IPS-NIHi7 (cell line): Measurements from ENCODE around the gene GYG2.

Source experiments
- DNase-seq: peaks from one replicate; pipeline ENCODE4 v3.0.0; 2012; ENCODE audit warnings: mixed read lengths; ENCODE audit errors: extremely low spot score

GYG2 gene

DNA sequence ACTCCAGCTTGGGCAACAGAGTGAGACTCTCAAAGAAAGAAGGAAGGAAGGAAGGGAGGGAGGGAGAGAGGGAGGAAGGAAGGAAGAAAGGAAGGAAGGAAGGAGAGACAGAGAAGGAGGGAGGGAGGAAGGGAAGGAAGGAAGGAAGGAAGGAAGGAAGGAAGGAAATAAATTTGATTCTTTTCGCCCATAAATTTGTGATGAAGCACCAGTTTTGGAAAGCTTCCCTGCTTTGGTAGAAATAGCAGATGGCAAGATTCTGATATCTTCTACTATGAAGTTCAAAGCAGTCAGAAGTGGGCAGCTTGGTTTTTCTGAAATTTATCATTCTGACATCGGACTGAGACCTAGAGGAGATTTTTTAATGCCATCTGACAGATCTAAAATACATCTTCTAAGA lies 11.7 kb upstream of the GYG2 start:
- no peak for DNase-seq

DNA sequence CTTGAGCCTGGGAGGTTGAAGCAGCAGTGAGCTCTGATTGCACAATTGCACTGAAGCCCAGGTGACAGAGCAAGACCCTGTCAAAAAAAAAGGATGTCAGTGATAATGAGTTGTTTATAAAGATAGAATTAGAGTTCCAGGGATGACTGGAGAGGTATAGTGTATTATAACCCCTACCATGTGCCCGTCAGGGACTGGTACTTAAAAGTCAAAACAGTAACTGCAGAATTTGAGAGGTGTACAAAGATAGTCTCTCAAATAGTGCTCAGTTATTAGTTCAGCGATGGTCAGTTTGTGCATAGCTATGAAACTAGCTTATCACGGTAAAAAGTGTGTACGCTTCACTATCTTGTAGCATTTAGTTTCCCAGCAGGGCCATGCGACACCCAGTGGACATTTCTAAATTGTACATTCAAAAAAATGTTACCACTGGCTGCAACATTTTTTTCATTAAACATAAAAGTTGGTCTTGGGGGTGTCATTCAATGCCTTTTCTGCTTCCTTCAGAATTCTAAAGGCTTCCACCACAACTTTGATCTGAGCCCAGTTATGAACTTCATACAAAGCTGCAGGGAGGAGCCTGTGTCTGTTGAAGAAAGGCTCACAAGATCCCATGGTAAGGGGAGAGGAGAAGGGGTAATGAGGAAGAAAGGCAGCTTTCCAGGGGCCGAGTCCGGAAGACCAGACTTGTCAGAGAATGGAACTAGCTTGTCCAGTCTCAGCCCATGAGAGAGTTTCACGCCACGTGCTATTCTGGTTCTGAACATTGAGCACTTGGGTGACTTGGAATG lies 9.2 kb upstream of the GYG2 start:
- no peak for DNase-seq

DNA sequence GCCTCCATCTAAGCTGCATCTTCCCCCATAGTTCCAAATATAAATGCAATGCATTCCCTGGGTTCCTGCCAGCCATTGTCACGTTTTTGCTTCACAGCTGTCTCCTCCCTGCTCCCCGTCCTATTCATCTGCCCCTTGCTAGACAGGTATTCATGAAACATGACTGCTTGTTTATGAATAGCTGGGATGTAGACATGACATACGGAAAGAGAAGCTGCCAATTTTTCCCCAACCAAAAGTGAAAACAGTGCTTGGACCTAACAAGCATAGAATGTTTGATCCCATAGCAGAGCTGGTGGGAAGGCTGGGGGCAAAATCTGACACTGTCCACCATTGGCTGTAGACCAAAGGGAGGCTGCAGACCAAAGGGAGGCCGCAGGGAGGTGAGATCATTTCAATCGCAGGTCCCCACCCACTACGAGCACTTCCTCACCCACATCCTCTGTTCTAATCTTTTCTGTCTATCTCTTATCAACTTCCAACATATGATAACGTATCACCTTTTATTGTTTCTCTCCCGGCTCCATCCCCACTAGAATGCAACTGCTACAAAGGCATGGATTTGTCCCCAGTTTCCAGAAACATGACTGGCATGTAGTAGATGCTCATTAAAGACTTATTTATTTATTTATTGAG lies 8.5 kb upstream of the GYG2 start:
- DNase-seq, result no peak

DNA sequence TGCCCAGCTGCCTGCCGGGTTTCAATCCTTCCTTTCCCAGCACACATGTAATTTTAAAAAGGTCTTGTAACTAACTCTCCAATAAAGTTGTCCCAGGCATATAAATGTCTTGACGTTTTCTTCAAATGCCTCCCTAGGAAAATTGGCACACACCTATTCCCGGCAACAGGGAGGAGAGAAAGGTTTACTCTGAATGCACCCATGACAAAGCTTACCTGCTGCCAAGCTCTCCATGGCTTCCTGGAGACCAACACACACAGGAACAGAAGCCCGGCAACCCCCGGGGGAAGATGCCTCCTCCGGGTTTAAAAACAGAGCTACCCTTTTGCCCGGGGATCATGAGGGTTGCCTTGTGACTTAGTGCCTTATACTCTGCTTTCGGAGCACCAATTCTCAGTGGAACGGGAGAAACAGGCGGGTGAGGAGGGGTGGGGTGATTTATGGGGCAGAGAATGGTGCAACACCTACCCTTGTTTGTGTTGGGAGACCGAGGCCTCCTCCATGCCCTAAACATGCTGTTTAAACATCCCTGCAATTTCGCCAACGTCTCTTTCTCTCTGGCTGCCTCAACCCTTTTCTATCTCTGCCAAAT lies 4.8 kb upstream of the GYG2 start:
- no peak for DNase-seq

DNA sequence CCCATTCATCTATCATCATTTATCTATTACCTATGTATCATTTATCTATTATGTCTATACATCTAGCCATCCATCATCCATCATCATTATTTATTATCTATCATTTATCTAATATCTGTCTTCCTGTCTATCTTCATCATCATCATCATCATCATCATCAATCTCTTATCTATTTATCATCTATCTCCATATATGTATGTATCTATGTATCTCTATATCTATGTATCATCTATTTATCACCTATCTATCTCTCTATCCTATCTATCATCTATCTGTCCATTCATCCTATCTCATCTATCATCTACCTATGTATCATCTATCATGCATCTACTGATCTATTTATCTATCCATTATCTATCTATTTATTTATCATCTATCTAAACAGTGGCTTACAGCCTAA lies 3.8 kb upstream of the GYG2 start:
- DNase-seq, result no peak

DNA sequence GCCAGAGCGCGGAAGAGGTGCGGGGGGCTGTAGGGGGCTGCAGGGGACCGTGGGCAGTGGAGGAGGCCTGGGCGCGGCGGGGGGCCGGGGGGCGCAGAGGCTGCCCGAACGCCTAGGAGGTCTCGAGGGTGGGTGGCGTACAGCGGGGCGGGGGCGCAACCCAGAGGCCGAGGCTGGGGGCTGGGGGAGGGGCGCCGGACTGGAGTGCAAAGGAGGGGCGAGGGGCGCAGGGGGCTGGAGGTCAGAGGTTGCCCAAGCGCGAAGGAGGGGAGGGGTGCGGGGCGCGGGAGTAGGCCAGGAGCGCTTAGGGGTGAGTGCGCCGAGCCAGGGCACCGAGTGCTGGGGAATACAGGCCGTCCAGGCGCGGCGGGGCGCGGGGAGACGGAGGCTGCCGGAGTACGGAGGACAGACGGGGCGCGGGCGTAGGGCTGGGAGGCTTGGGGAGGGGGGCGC lies 255 bp downstream of the GYG2 start:
- peak; percentile 69 for DNase-seq

DNA sequence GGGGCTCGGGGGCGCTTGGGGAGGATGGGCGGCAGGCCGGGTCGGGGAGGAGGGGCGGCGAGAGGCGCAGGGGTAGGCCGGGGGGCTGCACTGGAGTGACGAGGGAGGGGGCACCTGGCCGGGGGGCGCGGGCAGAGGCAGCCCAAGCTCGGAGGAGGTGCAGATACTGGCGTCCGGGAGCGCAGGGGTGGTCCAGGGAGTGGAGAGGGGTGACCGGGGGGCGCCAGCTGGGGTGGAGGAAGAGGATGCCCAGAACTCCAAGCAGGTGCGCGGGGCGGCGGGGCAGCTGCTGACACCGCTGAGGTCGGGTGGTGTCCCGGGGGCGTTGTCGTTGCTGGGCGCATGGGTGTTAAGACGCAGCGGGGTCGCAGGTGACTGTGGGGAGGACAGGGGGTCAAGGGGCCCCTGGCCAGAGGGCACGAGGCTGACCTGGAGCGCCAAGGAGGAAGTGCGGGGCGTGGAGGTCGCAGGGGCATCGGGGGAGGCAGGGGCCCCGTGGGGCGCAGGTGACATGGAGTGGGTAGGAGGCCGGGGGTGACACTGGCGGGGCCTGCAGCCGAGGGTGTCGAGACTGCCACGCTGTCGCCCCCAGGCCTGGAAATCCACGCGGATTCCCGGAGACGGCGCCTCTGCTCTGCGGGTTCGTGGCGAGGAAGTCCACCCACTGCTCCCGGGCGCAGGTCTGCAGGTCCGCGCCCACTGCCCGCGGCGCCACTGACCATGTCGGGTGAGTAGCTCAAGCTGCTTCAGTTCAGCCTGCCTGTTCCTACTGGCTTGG lies 928 bp downstream of the GYG2 start:
- DNase-seq, result no peak

DNA sequence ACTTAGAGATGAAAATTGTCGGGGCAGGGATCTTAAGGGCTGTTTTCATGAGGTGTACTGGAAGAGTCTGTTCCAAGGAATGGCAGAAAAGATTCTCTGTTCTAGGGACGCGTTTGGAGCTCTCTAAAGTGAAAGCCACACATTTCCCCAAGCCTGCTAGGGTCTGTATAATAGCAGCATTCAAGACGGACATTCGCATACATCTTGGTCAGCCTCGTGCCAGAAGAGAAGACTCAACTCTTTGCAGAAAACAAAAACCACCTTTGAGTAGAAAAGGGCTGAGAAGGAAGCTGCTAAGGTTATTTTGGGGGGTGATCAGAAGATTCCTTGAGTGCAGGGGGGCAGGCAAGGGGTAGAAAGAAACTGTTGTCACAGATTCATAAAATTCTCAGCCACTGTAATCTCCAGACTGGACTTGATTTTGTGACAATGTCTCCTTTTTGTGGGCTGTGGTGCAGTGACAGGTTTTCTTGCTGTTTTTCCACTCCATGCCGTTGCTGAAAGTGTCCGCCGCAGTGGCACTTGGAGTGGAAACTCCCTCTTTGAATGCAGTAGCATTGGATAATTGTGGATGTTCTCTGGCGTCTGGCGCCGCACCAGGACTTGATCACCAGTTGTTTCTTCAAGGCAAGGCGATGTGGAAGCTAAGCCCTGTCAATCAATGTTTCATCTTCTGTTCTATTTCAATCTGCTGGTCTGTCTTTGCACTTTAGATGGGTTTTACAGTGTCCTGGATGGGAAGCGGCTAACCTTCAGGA lies 2.9 kb downstream of the GYG2 start:
- no peak for DNase-seq

DNA sequence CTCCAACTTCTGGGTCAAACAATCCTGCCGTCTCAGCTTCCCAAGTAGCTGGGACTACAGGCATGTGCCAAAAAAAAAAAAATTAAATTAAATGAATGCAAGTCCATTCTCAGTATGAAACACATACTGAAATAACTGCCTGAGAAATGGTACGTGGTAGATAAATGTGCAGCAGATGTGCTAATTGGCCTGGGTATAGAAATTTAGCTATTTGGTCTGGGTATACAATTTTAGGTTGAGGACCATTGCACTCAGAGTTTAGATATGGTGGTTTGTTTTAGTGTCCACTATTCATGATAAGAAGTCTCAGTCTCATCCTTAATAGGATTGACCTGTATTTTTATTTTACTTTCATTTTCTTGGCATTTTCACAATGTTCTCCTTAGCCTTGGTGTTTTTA lies 9.2 kb downstream of the GYG2 start:
- DNase-seq, result no peak

DNA sequence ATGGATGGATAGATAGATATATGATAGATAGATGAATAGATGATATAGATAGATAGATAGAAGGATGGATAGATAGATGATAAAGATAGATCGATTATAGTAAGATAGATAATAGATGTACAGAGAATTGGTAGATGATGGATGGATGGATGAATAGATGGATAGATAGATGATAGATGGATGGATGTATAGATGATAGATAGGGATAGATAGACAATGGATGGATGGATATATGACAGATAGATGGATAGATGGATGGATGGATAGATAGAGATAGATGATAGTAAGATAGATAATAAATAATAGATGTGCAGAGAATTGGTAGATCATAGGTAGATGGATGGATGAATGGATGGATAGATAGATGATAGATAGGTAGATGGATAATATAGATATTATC lies 12.2 kb downstream of the GYG2 start:
- DNase-seq, result no peak

DNA sequence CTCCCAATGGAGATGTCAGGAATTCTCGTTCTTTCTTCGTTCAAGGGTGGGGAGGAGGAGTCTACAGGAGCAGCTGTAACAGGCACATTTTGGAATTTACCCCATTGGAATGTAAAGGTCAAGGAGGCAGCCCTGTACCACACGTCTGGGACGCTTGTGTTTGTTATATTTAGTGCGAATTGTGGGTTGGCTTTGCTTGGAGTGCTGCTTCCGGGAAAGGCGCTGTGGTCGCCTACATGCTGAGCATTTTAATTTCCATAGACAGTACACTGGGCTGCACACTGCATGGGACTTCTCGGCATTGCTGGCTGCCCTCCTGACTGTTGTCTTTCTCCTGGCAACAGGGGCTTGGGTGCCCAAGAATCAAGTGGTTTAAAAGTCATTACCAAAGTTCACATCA lies 12.8 kb downstream of the GYG2 start:
- DNase-seq, result no peak

DNA sequence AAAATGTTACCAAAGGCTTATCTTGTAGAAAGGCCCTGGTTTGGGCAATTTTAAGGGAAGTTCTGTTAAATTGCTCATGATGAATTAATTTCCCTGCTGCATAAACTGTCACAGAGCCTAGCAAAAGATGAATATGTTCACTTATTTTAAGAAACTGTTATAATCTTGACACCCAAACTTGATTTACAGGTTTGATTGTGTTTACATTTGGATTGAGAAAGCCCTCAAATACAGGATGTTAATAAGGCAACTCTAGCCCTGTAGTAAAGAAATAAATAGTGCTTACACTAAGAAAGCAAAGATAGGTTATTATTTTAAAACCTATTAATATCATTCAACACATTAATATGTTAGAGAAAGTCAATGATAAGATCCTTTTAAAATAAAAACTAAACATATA lies 18.3 kb downstream of the GYG2 start:
- DNase-seq, result no peak

DNA sequence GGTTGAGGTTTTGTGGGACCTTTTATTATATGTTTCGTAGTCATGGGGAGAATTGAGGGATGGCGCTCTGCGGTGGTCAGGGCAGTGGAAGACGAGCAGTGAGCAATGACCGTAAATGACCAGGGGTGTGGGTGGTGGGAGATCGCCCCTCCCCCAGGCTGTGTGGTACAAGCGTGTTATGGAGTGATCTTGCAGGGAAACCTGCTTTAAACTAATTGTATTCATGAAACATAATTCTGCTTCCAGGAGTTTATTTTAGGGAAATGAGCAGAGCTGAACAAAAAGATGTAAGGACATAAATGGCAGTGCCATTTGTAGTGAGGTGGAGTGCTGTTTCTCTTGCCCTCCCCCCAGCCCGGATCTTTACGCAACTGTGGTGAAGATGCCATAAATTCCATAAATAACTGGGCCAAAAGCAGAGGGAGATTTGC lies 20.2 kb downstream of the GYG2 start:
- DNase-seq, result no peak

DNA sequence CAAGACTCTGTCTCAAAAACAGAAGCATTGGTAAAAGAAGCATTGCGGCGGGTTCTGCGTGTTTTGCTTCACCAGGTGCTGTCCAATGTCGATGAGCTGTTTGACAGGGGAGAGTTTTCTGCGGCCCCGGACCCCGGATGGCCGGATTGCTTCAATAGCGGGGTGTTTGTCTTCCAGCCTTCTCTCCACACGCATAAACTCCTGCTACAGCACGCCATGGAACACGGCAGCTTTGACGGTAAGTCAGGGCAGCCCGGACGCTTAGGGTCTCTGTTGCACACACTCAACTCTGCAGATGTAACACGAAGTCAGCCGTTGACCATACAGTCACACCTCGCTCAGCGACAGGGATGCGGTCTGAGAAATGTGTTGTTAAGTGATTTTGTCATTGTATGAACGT lies 26.2 kb downstream of the GYG2 start:
- no peak for DNase-seq

DNA sequence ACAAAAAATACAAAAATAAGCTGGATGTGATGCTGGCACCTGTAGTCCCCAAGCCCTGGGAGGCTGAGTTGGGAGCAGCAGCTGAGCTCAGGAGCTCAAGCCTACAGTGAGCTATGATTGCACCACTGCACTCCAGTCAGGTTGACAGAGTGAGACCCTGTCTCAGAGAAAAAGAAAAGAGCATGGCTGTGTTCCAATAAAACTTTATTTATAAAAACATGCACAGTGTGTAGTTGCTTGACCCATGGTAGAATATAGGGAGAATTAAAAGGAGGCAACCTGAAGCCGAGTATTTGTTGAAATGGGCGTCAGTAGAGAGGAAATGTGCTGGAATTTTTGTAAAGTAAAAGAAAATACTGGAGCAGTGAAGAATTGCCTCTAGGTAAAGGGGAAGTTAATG lies 27.0 kb downstream of the GYG2 start:
- no peak for DNase-seq

DNA sequence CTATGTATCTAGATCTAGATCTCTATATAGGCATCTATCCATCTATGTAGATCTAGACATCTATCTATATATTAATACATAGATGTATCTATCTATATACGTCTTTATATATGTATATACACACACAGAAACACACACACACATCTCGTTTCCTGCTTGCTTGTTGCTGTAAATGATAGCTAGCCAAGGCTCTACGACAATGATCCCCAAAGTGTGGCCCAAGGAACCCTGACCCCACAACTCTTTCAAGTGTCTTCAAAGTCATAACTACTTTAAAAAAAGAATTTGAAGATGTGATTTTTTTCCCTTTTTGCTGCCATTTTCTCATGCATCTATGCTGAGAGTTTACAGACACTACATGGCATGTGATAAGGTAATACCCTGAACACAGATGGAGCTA lies 28.8 kb downstream of the GYG2 start:
- no peak for DNase-seq

DNA sequence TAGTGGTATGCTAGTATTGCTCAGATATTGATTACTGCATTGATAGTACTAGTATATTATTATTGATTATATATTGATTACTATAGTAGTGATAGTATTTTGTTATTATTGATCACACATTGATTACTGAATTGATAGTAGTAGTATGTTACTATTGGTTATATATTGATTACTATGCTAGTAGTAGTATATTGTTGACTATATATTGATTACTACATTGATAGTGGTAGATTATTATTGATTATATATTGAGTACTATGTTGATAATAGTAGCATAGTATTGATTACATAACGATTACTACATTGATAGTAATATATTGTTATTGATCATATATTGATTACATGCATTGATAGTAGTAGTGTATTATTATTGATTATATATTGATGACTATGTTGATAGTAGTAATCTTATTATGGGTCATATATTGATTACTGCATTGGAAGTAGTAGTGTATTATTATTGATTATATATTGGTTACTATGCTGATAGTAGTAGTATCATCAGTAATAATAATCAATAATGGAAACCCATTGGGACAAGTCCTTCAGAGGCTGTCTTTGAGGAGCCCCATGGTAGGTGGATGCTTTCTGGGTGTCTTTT lies 30.6 kb downstream of the GYG2 start:
- DNase-seq, result no peak

DNA sequence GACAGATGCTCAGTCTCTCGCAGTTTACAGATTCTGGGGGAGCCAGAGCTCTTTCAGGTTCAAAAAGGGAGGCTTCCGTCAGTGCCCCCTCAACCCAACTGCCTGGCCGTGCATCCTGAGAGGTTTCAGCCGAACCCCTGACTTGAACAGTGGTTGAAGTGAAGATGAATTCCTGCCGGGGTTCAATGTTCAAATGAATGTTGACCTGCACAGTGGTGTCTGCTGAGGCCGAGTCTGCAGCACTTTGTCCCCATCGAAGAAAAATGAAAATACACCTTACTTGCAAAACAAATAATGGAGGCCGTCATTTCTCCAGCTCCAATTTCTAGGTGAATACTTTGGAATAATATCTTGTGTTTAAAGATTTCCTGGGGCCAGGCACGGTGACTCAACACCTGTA lies 33.7 kb downstream of the GYG2 start:
- no peak for DNase-seq

DNA sequence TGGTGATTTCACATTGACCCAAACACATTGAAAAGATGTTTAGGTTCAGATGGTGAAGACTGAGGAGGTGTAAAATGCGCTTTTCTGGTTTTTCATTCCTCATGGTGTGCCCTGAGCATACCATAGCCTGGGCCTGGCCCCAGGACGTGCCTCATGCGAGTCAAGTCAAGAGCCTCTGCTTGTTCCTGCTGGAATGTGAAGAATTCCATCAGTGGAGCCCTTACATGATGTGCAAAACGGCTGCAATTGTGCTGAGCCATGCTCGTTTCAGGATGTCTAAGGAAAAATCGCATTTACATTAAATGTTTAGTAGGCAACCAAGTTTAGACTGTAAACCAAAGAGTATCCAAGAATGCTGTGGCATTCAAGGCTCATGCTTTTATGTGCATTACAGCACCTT lies 34.9 kb downstream of the GYG2 start:
- peak; percentile 54 for DNase-seq

DNA sequence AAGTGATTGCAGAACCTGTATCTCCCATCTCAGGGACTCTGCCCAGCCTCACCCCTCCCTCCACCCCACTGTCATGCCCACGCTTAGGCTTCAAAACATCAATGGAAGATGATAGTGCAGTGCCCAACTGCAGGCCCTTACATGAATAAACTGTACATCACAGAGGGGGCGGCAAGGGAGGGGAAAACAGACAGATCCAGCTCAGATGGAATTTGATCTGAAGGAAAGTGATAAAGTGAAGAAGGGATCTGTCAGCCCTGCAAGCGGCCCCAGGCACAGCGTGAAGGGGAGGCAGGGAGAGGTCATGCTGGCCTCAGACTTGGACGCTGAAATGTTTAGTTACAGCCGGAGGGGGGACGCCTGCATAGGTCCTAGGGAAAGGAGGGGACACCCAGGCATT lies 38.5 kb downstream of the GYG2 start:
- no peak for DNase-seq

DNA sequence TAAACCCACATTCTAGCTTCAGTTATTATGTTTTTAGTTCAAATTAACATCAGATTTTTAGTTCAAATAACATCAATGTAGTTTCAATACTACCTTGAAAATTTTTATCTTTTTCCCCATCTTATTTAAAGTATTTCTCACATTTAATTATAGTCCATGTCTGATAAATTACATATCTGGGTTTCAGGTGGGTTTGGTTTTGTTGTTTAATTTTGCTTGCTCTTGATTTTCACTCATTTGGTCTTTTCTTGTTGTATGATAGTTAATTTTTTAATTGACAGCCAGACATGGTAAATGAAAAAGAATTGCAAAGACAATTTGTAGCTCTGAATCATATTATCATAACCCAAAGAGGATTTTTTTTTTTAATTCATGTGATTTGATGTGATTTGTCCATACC lies 41.9 kb downstream of the GYG2 start:
- no peak for DNase-seq
